ENCODE measurements around the gene FSTL1.

FSTL1 gene

GRCh38 chr3:120348991-120349854 is 101.6 kb downstream of the FSTL1 start, which contains the start of gene LRRC58:
Gene LRRC58 (minus strand): TSS chr3:120349354. CDS start chr3:120349243, 111 bp downstream.
- DNase-seq, result peak; percentile 92

DNA sequence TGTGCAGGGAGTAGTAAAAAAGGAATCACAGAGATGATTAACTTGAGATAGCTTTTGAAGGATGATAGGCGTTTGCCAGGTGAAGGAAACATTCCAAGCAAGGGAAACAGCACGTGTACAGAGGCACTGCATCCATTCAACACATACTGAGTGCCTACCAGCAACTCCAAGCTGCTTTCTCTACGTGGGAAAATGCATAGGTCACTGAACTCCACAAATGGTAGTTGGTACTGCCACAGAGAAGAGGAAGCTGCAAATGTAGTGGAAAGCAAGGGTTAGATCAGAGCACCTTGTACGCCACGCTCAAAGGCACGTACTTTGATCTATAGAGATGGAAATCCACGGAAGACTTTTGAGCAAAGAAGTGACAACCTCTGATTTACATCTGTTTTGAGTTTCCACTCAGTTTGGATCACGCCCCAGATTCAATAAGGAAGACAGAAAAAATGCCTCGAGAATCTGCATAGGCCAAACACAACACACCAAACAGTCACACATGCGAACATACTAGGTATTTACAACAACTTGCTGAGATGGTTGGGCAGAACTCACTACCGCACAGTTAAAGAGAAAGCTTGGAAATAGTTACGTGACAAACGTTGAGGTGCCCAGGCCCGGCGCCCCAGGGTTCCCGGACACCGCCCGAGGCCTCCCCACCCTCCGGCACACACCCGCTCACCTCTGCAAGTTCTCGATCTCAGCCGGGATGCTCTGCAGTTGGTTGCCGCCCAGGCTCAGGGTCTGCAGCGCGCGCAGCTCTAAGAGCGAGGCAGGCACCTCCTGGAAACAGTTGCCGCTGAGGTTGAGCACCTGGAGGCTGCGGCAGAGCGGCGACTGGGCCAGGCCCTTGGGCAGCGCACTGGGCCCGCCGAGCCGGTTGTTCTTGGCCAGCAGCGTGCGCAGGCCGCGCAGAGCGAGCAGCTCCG is 102.5 kb downstream of the FSTL1 start:
- peak; percentile 54 for DNase-seq

- DNase-seq, result peak; percentile 58
Measured at GRCh38 chr3:120344349-120344748, 106.4 kb downstream of the FSTL1 start.
